GF-D8 (cell line): ENCODE results near the gene HSD3B1.
"Not testable (repeated sequence)": the region's sequence is repeated elsewhere in the genome, so short reads cannot be mapped to it uniquely, and the experiment has no call there.

ENCODE experiments used
- DNase-seq: peaks from one replicate; lab custom pipeline; 2025; lab: John Stamatoyannopoulos, UW

Gene HSD3B1

DNA sequence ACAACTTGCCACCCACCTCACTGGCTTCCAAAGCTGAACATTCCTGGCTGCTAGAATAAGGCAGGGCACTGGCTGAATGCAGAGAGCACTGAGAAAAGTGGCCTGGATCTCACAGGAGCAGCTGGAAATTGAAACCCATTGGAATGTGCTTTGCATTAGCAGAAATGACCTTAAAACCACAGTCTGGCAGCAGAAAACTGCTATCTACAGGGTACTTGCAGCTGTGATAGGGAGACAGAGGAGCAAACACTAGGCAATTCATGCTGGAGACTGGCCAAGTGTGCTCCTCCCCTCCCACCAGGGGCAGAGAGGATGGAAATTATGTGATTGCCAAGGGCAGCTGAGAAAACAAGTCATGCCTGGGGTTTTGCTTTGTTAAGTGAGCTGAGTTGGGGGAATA lies 47.2 kb downstream of the HSD3B1 start:
- DNase-seq: no peak

DNA sequence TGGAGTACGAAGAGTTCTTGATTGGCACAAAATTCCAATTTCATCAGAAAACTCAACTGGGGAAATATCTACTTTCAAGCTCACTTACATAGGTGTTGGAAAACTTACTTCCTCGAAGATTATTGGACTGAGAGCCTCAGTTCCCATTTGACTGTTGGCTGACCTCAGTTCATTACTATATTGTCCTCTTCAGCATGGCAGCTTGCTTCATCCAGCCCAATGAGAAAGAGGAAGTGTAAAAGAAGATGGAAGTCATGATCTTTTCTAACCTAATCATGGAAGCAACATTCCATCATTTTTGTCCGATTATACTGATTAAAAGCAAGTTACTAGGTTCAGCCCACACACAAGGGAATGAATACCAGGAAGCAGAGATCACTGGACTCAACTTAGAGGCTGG lies 49.4 kb downstream of the HSD3B1 start:
- DNase-seq: no peak

- DNase-seq: not testable (repeated sequence)
Measured at GRCh38 chr1:119560402-119560801, 53.4 kb downstream of the HSD3B1 start.

- DNase-seq: no peak
Measured at GRCh38 chr1:119564548-119564947, 57.5 kb downstream of the HSD3B1 start.
